Stimulated activated CD8-positive, alpha-beta memory T cell treated with anti-CD3 and anti-CD28 coated beads, Interleukin-15, amount 100 ng/mL, for 48 hours (primary cell): ENCODE data around the gene NUDT4B.
"Not testable (repeated sequence)": the region's sequence is repeated elsewhere in the genome, so short reads cannot be mapped to it uniquely, and the experiment has no call there.

Source experiments
- DNase-seq, 2 donors: peaks; one replicate each; pipeline ENCODE4 v3.0.0-alpha.2; 2020; ENCODE audit warnings: low read depth in 2 of 2

Gene NUDT4B

GRCh38 chr1:148735538-148735937, 13.0 kb upstream of the NUDT4B start:
- DNase-seq: not testable (repeated sequence)

DNA sequence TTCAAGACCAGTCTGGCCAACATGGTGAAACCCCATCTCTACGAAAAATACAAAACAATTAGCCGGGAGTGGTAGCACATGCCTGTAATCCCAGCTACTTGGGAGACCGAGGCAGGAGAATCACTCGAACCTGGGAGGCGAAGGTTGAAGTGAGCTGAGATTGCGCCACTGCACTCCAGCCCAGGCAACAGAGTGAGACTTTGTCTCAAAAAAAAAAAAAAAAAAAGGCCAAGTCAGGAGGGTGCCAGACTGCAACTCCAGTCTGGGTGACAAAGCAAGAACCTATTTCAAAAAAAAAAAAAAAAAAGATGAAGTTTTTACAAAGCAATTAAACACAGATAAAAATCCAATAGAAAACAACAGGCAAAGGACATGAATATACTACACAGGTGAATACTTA, 9.9 kb upstream of the NUDT4B start:
- not testable (repeated sequence) for DNase-seq

DNA sequence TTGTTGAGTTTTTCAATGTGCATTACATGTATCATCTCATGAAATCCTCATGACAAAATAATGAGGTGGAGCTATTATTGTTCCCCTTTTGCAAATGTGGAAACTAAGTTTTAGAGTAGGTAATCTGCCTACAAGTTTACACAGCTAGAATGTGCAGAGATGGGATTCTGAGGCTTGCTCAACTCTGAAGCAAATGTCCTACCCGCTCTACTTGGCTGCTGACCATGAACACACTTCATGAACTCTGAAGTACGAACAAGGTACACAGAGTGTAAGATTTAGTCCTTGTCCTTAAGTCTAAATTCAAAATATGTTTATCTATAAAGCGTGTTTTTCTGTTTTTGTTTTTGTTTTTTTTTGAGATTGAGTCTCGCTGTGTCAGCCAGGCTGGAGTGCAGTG, 5.4 kb upstream of the NUDT4B start:
- not testable (repeated sequence) for DNase-seq

GRCh38 chr1:148743726-148744720, 4.6 kb upstream of the NUDT4B start:
- not testable (repeated sequence) for DNase-seq

- not testable (repeated sequence) for DNase-seq
These were observed 734 bp downstream of the NUDT4B start for GRCh38 chr1:148749335-148749681.

- not testable (repeated sequence) for DNase-seq
These were observed 7.7 kb downstream of the NUDT4B start for GRCh38 chr1:148756231-148756630.

GRCh38 chr1:148757446-148757845, 8.9 kb downstream of the NUDT4B start:
- not testable (repeated sequence) for DNase-seq

- DNase-seq: not testable (repeated sequence)
These were observed 9.8 kb downstream of the NUDT4B start for GRCh38 chr1:148758412-148758811.

- DNase-seq: not testable (repeated sequence)
These were observed 10.4 kb downstream of the NUDT4B start for GRCh38 chr1:148758925-148759324.

DNA sequence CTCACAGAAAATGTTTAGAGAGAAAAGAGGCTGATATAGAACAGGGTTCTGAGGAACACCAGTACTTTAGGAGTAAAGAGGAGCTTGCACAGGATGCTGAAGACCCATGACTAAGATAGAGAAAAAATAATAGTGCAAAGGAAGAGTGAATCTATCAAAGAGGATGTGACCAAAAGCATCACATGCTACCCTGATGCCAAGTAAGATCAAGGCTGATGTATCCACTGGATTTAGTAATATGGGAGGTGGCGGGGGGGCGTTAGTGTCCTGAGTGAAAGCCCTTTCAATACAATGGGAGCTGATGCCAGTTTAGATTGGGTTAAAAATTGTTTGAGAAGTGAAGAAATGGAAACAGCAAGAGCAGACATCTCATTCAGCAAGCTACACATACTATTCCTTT, 11.2 kb downstream of the NUDT4B start:
- DNase-seq: not testable (repeated sequence)

DNA sequence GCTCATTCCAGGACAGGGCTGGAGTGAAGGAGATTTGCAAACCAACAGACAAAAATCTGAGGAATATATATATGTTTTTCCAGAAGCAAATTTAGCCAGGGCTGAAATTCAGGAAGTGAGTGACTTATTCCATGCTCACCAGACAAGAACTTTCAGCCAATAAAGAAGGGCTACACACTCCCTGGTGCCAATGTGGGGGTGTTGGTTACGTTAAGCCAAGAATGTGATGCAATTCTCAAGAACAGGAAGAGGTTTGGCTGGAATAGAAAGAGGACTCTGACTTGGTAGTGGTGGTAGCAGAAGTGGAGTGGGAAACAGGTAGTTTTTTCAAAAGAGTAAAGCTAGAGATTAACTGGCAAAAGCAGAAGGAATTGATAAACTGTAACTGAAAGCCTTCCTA, 11.6 kb downstream of the NUDT4B start:
- not testable (repeated sequence) for DNase-seq

DNA sequence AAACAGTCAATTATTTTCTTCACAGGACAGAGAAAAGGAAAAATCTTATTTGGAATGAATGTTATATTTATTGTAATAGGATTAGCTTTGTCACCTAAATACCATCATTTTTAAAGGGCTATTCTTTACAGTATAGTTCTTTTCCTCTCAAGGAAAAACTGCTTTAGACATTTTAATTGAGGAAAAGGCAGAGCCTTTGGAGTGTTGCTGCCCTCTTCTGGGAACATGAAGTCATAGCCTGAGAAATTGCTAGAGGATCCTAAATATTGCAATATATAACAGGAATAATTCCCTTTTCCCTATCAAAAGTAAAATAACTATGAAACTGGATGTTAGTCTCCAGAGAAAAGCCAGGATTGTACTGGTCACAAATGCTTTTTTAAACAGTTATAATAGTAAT, 12.8 kb downstream of the NUDT4B start:
- DNase-seq: not testable (repeated sequence)

- DNase-seq: not testable (repeated sequence)
These were observed 16.9 kb downstream of the NUDT4B start for GRCh38 chr1:148765238-148766019.

DNA sequence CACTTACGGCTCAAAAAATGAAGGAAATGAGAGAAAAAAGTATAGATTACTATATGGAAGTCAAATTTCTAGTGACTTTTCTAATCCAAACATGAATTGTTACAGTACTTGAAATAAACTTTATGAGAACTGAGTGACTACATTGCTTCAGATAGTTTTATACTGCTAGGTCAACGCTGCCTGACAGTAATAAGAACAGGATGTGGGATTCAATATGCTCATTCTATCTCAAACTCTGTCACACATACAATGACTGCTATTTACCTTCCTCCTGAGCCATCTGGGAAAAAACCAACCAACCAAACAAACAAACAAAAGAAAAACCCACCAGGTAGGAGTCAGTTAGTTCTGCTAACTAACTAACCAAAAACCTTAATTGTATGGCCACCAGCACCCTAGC, 20.0 kb downstream of the NUDT4B start:
- not testable (repeated sequence) for DNase-seq

DNA sequence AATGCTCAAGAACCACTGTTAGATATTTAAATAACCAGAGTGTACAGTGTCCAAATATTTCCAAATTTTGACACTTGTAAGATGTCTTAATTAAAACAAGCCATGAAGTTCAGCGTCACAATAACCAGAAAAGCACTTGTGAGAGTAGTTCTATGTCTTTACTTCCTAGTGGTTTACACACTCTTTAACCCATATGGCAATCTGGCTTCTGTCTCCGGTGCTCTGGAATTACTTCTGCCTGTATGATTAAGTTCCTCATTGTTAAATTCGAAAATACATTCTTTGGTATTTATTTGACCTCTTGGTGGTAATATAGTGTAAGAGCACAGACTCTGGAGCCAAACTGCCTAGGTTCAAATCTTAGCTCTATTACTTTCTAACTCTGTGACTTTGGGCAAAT, 20.9 kb downstream of the NUDT4B start:
- not testable (repeated sequence) for DNase-seq

DNA sequence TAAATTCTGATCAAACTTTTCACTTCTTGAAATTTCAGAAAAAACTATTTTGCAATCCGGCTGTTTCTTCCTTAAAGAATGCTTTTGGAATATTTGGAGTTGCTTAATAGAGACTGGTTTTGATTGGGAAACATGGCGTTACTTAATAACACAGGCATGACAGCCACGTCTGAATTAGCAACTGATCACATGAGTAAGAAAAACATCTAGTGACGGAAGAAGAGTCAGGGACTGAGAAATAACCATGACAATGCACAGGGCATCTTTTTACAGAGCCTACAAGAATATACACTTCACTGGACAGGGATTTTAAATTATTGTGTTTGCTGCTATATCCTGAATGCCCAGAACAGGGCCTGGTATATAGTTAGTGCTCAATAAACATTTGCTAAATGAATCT, 25.1 kb downstream of the NUDT4B start:
- not testable (repeated sequence) for DNase-seq

- DNase-seq: not testable (repeated sequence)
These were observed 25.5 kb downstream of the NUDT4B start for GRCh38 chr1:148774102-148774501.

GRCh38 chr1:148775263-148775662, 26.7 kb downstream of the NUDT4B start:
- DNase-seq: not testable (repeated sequence)

DNA sequence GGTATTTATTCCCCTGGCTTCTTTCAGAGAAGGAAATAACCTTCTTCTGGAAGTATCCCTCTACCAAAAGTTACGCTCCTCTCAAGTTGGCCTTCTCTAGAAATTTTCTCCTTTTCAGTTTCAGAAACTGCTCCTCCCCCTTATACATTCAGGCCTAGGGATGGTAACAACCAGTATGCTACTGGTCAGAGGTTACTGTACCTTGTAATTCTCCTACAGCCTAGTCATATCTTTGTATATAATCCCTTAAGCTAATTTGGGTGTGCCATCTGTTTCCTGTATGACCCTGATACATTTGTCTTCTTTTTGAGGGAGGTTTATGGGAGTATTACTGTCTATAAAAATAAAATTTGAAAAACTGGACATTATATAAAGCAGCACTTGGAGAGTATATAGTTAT, 29.1 kb downstream of the NUDT4B start:
- DNase-seq: not testable (repeated sequence)

DNA sequence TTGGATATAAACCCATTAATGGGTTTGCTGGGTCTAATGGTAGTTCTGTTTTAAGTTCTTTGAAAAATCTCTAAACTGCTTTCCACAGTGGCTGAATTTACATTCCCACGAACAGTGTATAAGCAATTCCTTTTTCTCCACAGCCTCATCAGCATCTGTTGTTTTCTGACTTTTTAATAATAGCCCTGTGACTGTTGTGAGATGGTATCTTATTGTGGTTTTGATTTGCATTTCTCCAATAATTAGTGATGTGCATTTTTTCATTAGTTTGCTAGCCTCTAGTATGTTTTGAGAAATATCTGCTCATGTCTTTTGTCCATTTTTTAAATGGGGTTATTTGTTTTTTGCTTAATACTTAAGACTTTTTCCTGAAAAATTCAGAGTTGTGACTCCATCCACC, 31.8 kb downstream of the NUDT4B start:
- not testable (repeated sequence) for DNase-seq

DNA sequence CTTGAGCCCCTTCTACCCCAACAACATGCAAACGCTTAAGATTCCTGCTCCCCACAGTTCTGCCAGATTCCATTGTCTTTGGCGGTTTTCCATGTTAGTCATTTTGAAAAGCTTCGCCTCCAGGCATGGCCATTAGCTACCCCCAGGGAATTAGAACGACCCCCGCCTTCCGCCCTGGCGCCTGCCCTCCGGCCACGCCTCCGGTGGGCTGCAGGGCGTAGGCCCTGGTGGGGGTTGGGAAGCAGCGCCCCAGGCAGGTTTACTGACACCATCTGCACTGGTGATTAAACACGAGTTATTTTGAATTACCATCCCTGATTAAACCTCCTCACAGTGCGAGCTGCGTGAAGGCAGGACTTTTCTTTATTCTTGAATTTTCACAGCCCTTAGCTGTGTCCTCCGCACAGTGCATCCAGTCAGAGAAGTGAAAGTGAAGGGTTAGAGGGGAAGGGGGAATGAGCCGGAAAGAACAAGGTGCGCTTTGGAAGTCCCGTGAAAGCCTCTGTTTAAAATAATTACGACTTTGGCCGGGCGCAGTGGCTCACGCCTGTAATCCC, 43.0 kb downstream of the NUDT4B start:
- not testable (repeated sequence) for DNase-seq

DNA sequence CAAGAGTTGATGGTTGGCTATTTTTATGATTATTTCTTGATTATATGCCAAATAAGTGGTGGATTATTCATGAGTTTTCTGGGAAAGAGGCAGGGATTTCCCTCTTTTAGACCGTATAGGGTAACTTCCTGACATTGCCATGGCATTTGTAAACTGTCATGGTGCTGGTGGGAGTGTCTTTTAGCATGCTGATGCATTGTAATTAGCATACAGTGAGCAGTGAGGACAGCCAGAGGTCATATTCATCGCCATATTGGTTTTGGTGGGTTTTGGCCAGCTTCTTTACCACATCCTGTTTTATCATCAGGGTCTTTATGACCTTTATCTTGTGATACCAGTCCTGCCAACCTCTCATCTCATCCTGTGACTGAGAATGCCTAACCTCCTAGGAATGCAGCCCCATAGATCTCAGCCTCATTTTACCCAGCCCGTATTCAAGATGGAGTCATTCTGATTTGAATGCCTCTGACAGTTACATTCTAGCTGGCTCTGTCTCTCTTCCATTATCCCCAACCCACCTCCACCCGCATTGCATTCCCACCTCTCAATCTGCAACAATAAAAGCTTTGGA, 45.3 kb downstream of the NUDT4B start:
- not testable (repeated sequence) for DNase-seq
